Esophagus squamous epithelium (tissue), 5 donors: Measurements from ENCODE around the gene SETBP1. TPM values are rescaled to one million over a fixed set of nuclear protein-coding genes. Genes with fewer than 3 reads are reported as not detected.

Source experiments
- DNase-seq: peaks from one replicate; lab custom pipeline; 2025; lab: John Stamatoyannopoulos, UW
- H3K27ac ChIP-seq, 4 donors: fragments of 200-600 bp; sonication (generic); one replicate each; pipeline ENCODE4 v1.5.1; 2016 to 2019; ENCODE audit warnings: mild to moderate bottlenecking in 1 of 4
- H3K27me3 ChIP-seq, 4 donors: fragments of 200-600 bp; sonication (generic); 1 replicate in 3 of 4; 2 replicates in 1 of 4; pipeline versions ENCODE4 v1.5.1 to v1.6.0; 2017 to 2021; ENCODE audit warnings: antibody characterized with exemption in 1 of 4
- H3K36me3 ChIP-seq, 3 donors: fragments of 200-600 bp; sonication (generic); one replicate each; pipeline ENCODE4 v1.5.1; 2016 to 2019
- H3K4me1 ChIP-seq, 3 donors: fragments of 200-600 bp; sonication (generic); one replicate each; pipeline ENCODE4 v1.5.1; 2017 to 2019
- H3K4me3 ChIP-seq, 4 donors: fragments of 200-600 bp; sonication (generic); 1 replicate in 3 of 4; 2 replicates in 1 of 4; pipeline ENCODE4 v1.5.1; 2016 to 2019; ENCODE audit warnings: mild to moderate bottlenecking in 2 of 4, moderate library complexity in 1 of 4
- H3K9me3 ChIP-seq, 3 donors: fragments of 200-600 bp; sonication (generic); one replicate each; pipeline ENCODE4 v1.5.1; 2016 to 2019
- CTCF ChIP-seq, 6 experiments: fragments of 450-650 bp in 4 of 6; fragments of 200-600 bp in 2 of 6; sonication (generic) in 2 of 6; IDR thresholded peaks; one replicate each; pipeline ENCODE4 v1.5.1; 2016 to 2019; ENCODE audit warnings: antibody characterized with exemption in 6 of 6, mild to moderate bottlenecking in 4 of 6, moderate library complexity in 4 of 6
- POLR2A ChIP-seq, 4 donors: fragments of 450-650 bp; IDR thresholded peaks; one replicate each; pipeline ENCODE4 v1.6.1; 2017; ENCODE audit warnings: antibody characterized with exemption in 4 of 4, mild to moderate bottlenecking in 4 of 4, moderate library complexity in 3 of 4
- WGBS, 2 donors: methylation state at CpG; one replicate each; pipeline ENCODE4 v1.1.5; 2018; 5-methylcytosine and 5-hydroxymethylcytosine counted together
- intact Hi-C: fragments of 100-400 bp; cut with DNase I; formaldehyde crosslinking; loops from one replicate; pipeline ENCODE4 v1.15.0; 2022
- total RNA-seq, 4 donors: library from RNA; depleted of rRNA; stranded (reverse); fragments of >200 nt; gene quantifications; one replicate each; pipeline ENCODE4 v1.1.0, GENCODE V29; 2016
- donor health status: DM: yes; HTN: yes; CAD: no.

SETBP1 gene
- total RNA-seq, 4 donors from 2014 or later = 2.6 to 18.5 (median 6.4) TPM

DNA sequence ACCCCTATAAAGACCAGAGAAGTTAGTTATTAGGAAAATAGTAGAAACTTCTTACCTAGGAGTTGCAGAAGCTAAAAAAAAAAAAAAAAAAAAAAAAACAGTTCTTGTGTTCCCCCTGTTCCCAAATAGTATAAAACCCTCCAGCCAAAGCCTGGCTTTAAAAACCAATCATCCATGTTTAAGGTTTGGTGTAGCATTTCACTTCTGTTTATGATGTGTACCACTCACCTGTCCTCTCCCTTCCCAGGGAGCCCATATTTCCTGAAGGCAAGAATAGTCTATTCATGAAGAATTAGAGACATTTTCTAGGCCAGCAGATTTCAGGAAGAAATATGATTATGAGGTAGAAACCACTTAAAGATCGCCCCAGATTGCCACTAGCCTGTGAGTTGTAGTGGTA is 273.6 kb downstream of the SETBP1 start:
- 56 to 63% methylated on average over 1 of the region's 1 CpG for WGBS, 2 donors
- Histone ChIP-seq H3K9me3 (no peaks in the 10 kb centered on the region), H3K27ac (no peak overlapping the region), H3K27me3 (no peaks in the 10 kb centered on the region), H3K36me3 (peaks cover 0 to 30% (median 0%) of the 10 kb centered on the region in 3 donors), H3K4me3 (no peak overlapping the region), H3K4me1 (no peaks in the 10 kb centered on the region)
- no peak for DNase-seq
- intact Hi-C loops = no loop called here
- TF ChIP-seq CTCF (IDR thresholded peaks at IDR 0.05) (no peak), POLR2A (IDR thresholded peaks at IDR 0.05) (no peak)

DNA sequence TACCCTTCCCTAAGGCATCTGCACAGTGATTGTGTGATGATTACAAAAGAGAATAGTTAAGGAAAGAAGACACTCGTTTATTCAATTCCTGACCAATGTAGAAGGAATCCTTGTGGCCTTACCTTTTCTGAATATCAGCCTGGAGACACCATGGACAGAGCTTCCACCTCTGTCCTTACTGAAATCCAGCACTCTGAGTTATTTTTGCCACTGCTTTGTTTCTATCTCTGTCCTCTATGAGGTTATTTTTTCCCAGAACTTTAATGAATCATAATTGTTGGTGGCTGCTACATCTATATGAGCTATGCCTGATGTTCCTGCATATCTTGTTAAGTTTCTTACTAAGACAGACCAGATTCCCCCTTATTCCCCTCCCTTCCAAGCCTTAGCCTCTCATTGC is 275.1 kb downstream of the SETBP1 start:
- Histone ChIP-seq H3K27me3 (no peaks in the 10 kb centered on the region), H3K27ac (no peak overlapping the region), H3K4me1 (no peaks in the 10 kb centered on the region), H3K9me3 (no peaks in the 10 kb centered on the region), H3K4me3 (no peak overlapping the region), H3K36me3 (peaks cover 0 to 20% (median 0%) of the 10 kb centered on the region in 3 donors)
- no peak for DNase-seq
- intact Hi-C loops = no loop called here
- TF ChIP-seq POLR2A (IDR thresholded peaks at IDR 0.05) = no peak
- TF ChIP-seq CTCF (IDR thresholded peaks at IDR 0.05) = no peak
- 60 to 65% methylated on average over 1 of the region's 1 CpG for WGBS, 2 donors

DNA sequence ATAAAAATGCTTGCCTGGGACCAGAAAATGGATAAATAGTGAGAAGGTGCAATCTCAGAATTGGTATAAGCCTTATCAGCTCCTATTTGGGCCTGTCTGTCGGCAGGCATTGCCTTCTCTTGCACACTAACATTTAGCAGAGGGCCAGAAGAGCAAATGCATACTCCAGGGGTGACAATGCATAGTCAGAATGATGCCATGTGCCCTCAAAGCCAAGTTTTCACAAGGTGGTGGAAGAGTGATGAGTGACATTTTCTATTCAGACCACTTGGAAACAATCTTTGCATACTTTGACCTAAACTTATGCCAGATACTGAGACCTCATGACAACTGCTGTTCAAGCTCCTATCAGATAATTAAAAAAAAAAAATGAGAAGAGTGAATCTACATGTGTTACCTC is 276.3 kb downstream of the SETBP1 start:
- TF ChIP-seq POLR2A (IDR thresholded peaks at IDR 0.05) (no peak), CTCF (IDR thresholded peaks at IDR 0.05) (no peak)
- Histone ChIP-seq H3K27ac (no peak overlapping the region), H3K4me3 (no peak overlapping the region), H3K4me1 (no peaks in the 10 kb centered on the region), H3K36me3 (peaks cover 0 to 11% (median 0%) of the 10 kb centered on the region in 3 donors), H3K27me3 (no peaks in the 10 kb centered on the region), H3K9me3 (no peaks in the 10 kb centered on the region)
- no peak for DNase-seq
- intact Hi-C loops = no loop called here
- 89 to 100% methylated on average over 1 of the region's 1 CpG for WGBS, 2 donors

GRCh38 chr18:44957461-44957860 is 276.8 kb downstream of the SETBP1 start:
- intact Hi-C loops = no loop called here
- Histone ChIP-seq H3K27me3 (no peaks in the 10 kb centered on the region), H3K27ac (no peak overlapping the region), H3K9me3 (no peaks in the 10 kb centered on the region), H3K4me3 (no peak overlapping the region), H3K36me3 (peaks cover 0 to 8% (median 0%) of the 10 kb centered on the region in 3 donors), H3K4me1 (no peaks in the 10 kb centered on the region)
- no peak for DNase-seq
- WGBS, 2 donors = 72 to 75% methylated on average over 2 of the region's 2 CpGs
- no peak for TF ChIP-seq CTCF (IDR thresholded peaks at IDR 0.05)
- TF ChIP-seq POLR2A (IDR thresholded peaks at IDR 0.05) = no peak

DNA sequence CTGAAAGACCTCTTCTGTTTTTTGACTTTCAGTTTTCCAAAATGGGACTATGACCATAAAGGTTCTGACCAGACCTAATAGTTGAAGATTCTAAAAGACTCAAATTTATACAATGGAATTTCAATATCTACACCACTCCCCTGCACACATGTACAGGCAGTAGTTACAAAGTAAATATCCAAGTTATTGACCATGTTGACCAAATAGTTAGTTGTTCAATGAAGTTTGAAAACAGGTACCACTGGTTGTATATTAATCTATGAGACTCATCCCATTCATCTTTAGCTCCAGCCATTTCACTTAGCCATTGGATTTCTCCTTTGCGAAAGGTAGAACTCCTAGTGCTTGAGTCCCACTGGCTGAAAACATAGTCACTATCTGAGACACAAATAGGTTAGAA is 277.4 kb downstream of the SETBP1 start:
- Histone ChIP-seq H3K4me3 (no peak overlapping the region), H3K27me3 (no peaks in the 10 kb centered on the region), H3K4me1 (no peaks in the 10 kb centered on the region), H3K27ac (no peak overlapping the region), H3K36me3 (peaks cover 0 to 2% (median 0%) of the 10 kb centered on the region in 3 donors), H3K9me3 (no peaks in the 10 kb centered on the region)
- TF ChIP-seq POLR2A (IDR thresholded peaks at IDR 0.05) (no peak), CTCF (IDR thresholded peaks at IDR 0.05) (no peak)
- WGBS, 2 donors = 86 to 94% methylated on average over 1 of the region's 1 CpG
- intact Hi-C loops = no loop called here
- no peak for DNase-seq
